Loucy (cell line): ENCODE measurements around the gene UNC13B.

ENCODE experiments used
- EZH2phosphoT487 ChIP-seq: fragments of 200-600 bp; IDR thresholded peaks from 2 replicates; pipeline ENCODE4 v1.6.1; 2018; ENCODE audit warnings: antibody characterized with exemption, mild to moderate bottlenecking, moderate library complexity, borderline replicate concordance
- TF ChIP-seq, protein P1 (sequence below): fragments of 200-600 bp; sonication (generic); conservative IDR thresholded peaks from 2 replicates; pipeline ENCODE4 v1.5.1; 2014; ENCODE audit warnings: mild to moderate bottlenecking, antibody characterized with exemption, low read length

DNA sequence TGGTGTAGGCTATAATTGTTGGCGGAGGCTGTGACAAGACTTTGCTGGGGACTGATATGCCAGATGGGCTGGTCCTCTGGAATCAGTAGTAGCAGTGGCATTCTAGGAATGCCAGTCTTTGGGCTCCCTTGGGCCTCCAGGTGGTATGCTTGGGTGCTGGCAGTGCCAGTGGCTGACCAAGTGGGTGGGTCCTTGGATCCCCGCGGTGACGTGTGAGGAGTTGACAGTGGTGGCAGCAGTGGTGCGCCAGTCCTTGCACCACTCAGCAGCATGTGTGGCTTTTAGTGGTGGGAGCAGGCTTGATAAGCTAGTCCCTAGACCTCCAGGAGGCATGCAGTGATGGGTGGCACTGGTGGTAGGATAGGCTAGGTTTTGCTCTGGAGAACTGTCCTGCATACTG is 63.9 kb downstream of the UNC13B start:
- TF ChIP-seq, protein P1, sequence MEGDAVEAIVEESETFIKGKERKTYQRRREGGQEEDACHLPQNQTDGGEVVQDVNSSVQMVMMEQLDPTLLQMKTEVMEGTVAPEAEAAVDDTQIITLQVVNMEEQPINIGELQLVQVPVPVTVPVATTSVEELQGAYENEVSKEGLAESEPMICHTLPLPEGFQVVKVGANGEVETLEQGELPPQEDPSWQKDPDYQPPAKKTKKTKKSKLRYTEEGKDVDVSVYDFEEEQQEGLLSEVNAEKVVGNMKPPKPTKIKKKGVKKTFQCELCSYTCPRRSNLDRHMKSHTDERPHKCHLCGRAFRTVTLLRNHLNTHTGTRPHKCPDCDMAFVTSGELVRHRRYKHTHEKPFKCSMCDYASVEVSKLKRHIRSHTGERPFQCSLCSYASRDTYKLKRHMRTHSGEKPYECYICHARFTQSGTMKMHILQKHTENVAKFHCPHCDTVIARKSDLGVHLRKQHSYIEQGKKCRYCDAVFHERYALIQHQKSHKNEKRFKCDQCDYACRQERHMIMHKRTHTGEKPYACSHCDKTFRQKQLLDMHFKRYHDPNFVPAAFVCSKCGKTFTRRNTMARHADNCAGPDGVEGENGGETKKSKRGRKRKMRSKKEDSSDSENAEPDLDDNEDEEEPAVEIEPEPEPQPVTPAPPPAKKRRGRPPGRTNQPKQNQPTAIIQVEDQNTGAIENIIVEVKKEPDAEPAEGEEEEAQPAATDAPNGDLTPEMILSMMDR: no peak
- TF ChIP-seq EZH2phosphoT487: no peak
